ENCODE results near the gene EMILIN3. TPM values are rescaled to one million over a fixed set of nuclear protein-coding genes. Genes with fewer than 3 reads are reported as not detected.

Gene EMILIN3
- total and polyA plus RNA-seq, 4 donors, result 0.38 to 0.72 (median 0.39) TPM; not detected in 1

GRCh38 chr20:41371371-41371770 is 4.8 kb upstream of the EMILIN3 start:
- no peak overlapping the region for H3K4me3 ChIP-seq (ENCODE audit: low read length in 2 of 2)
- no peak for DNase-seq
- H3K36me3 ChIP-seq (ENCODE audit: control insufficient read depth in 1 of 2, insufficient read depth in 2 of 2, low read length in 1 of 2), result no peaks in the 10 kb centered on the region
- intact Hi-C loops (cut with DNase I), result no loop called here
- 95 to 97% methylated on average over 4 of the region's 4 CpGs for WGBS, 2 donors
- ATAC-seq (ENCODE audit: low FRiP score), result no peak
- no peaks in the 10 kb centered on the region for H3K9me3 ChIP-seq (ENCODE audit: control insufficient read depth, low read length)
- H3K4me1 ChIP-seq (ENCODE audit: control insufficient read depth in 1 of 2, insufficient read depth in 2 of 2, low read length in 2 of 2), result no peaks in the 10 kb centered on the region
- no peak overlapping the region for H3K27ac ChIP-seq (ENCODE audit: low read depth in 1 of 2, low read length in 2 of 2)
- no peaks in the 10 kb centered on the region for H3K27me3 ChIP-seq (ENCODE audit: control insufficient read depth in 1 of 2, insufficient read depth in 2 of 2, low read length in 1 of 2)

- ATAC-seq (ENCODE audit: low FRiP score) (no peak), DNase-seq (no peak)
- intact Hi-C loops (cut with DNase I), result no loop called here
- H3K27ac ChIP-seq (ENCODE audit: low read depth in 1 of 2, low read length in 2 of 2), result no peak overlapping the region
- WGBS, 2 donors, result 93 to 96% methylated on average over 5 of the region's 5 CpGs
- H3K4me1 ChIP-seq (ENCODE audit: control insufficient read depth in 1 of 2, insufficient read depth in 2 of 2, low read length in 2 of 2), result no peaks in the 10 kb centered on the region
- H3K9me3 ChIP-seq (ENCODE audit: control insufficient read depth, low read length), result no peaks in the 10 kb centered on the region
- H3K27me3 ChIP-seq (ENCODE audit: control insufficient read depth in 1 of 2, insufficient read depth in 2 of 2, low read length in 1 of 2), result no peaks in the 10 kb centered on the region
- H3K36me3 ChIP-seq (ENCODE audit: control insufficient read depth in 1 of 2, insufficient read depth in 2 of 2, low read length in 1 of 2), result no peaks in the 10 kb centered on the region
- no peak overlapping the region for H3K4me3 ChIP-seq (ENCODE audit: low read length in 2 of 2)
Observed at GRCh38 chr20:41370176-41370575, 3.6 kb upstream of the EMILIN3 start.

- no peaks in the 10 kb centered on the region for H3K4me1 ChIP-seq (ENCODE audit: control insufficient read depth in 1 of 2, insufficient read depth in 2 of 2, low read length in 2 of 2)
- DNase-seq (no peak), ATAC-seq (ENCODE audit: low FRiP score) (no peak)
- WGBS, 2 donors, result 77 to 78% methylated on average over 2 of the region's 2 CpGs
- no peak overlapping the region for H3K27ac ChIP-seq (ENCODE audit: low read depth in 1 of 2, low read length in 2 of 2)
- no peaks in the 10 kb centered on the region for H3K36me3 ChIP-seq (ENCODE audit: control insufficient read depth in 1 of 2, insufficient read depth in 2 of 2, low read length in 1 of 2)
- H3K9me3 ChIP-seq (ENCODE audit: control insufficient read depth, low read length), result no peaks in the 10 kb centered on the region
- intact Hi-C loops (cut with DNase I), result no loop called here
- H3K27me3 ChIP-seq (ENCODE audit: control insufficient read depth in 1 of 2, insufficient read depth in 2 of 2, low read length in 1 of 2), result no peaks in the 10 kb centered on the region
- H3K4me3 ChIP-seq (ENCODE audit: low read length in 2 of 2), result no peak overlapping the region
Observed at GRCh38 chr20:41369673-41370072, 3.1 kb upstream of the EMILIN3 start.

GRCh38 chr20:41367956-41368355 is 1.3 kb upstream of the EMILIN3 start:
- H3K27me3 ChIP-seq (ENCODE audit: control insufficient read depth in 1 of 2, insufficient read depth in 2 of 2, low read length in 1 of 2), result no peaks in the 10 kb centered on the region
- WGBS, 2 donors, result 91 to 97% methylated on average over 3 of the region's 3 CpGs

GRCh38 chr20:41367393-41367695 is 726 bp upstream of the EMILIN3 start:
- Histone ChIP-seq H3K4me3 (ENCODE audit: low read length in 2 of 2) (no peak overlapping the region), H3K27ac (ENCODE audit: low read depth in 1 of 2, low read length in 2 of 2) (no peak overlapping the region), H3K36me3 (ENCODE audit: control insufficient read depth in 1 of 2, insufficient read depth in 2 of 2, low read length in 1 of 2) (no peaks in the 10 kb centered on the region), H3K9me3 (ENCODE audit: control insufficient read depth, low read length) (no peaks in the 10 kb centered on the region), H3K27me3 (ENCODE audit: control insufficient read depth in 1 of 2, insufficient read depth in 2 of 2, low read length in 1 of 2) (no peaks in the 10 kb centered on the region), H3K4me1 (ENCODE audit: control insufficient read depth in 1 of 2, insufficient read depth in 2 of 2, low read length in 2 of 2) (no peaks in the 10 kb centered on the region)
- WGBS, 2 donors, result 90 to 92% methylated on average over 13 of the region's 13 CpGs
- intact Hi-C loops (cut with DNase I), result no loop called here
- no peak for DNase-seq
- ATAC-seq (ENCODE audit: low FRiP score), result no peak

More at GRCh38 chr20:41367956-41368355, 1.3 kb upstream of the EMILIN3 start:
- no peak overlapping the region for H3K4me3 ChIP-seq (ENCODE audit: low read length in 2 of 2)
- H3K36me3 ChIP-seq (ENCODE audit: control insufficient read depth in 1 of 2, insufficient read depth in 2 of 2, low read length in 1 of 2), result no peaks in the 10 kb centered on the region
- H3K9me3 ChIP-seq (ENCODE audit: control insufficient read depth, low read length), result no peaks in the 10 kb centered on the region
- intact Hi-C loops (cut with DNase I), result no loop called here
- no peak for ATAC-seq (ENCODE audit: low FRiP score)
- no peak overlapping the region for H3K27ac ChIP-seq (ENCODE audit: low read depth in 1 of 2, low read length in 2 of 2)
- no peaks in the 10 kb centered on the region for H3K4me1 ChIP-seq (ENCODE audit: control insufficient read depth in 1 of 2, insufficient read depth in 2 of 2, low read length in 2 of 2)
- DNase-seq, result no peak

GRCh38 chr20:41365777-41366545 is 657 bp downstream of the EMILIN3 start:
- Histone ChIP-seq H3K27ac (ENCODE audit: low read depth in 1 of 2, low read length in 2 of 2) (no peak overlapping the region), H3K27me3 (ENCODE audit: control insufficient read depth in 1 of 2, insufficient read depth in 2 of 2, low read length in 1 of 2) (no peaks in the 10 kb centered on the region), H3K9me3 (ENCODE audit: control insufficient read depth, low read length) (no peaks in the 10 kb centered on the region), H3K4me3 (ENCODE audit: low read length in 2 of 2) (peak overlapping the region; percentile 22 to 33), H3K36me3 (ENCODE audit: control insufficient read depth in 1 of 2, insufficient read depth in 2 of 2, low read length in 1 of 2) (no peaks in the 10 kb centered on the region), H3K4me1 (ENCODE audit: control insufficient read depth in 1 of 2, insufficient read depth in 2 of 2, low read length in 2 of 2) (no peaks in the 10 kb centered on the region)
- intact Hi-C loops (cut with DNase I), result no loop called here
- DNase-seq (peak in 1 of 2 donors; percentile 38), ATAC-seq (ENCODE audit: low FRiP score) (no peak)
- WGBS, 2 donors, result 1% methylated on average over 52 to 76 of the region's 76 CpGs

- ATAC-seq (ENCODE audit: low FRiP score) (no peak), DNase-seq (no peak)
- no peaks in the 10 kb centered on the region for H3K36me3 ChIP-seq (ENCODE audit: control insufficient read depth in 1 of 2, insufficient read depth in 2 of 2, low read length in 1 of 2)
- H3K4me1 ChIP-seq (ENCODE audit: control insufficient read depth in 1 of 2, insufficient read depth in 2 of 2, low read length in 2 of 2), result no peaks in the 10 kb centered on the region
- WGBS, 2 donors, result 89% methylated on average over 19 of the region's 19 CpGs
- H3K9me3 ChIP-seq (ENCODE audit: control insufficient read depth, low read length), result no peaks in the 10 kb centered on the region
- H3K27ac ChIP-seq (ENCODE audit: low read depth in 1 of 2, low read length in 2 of 2), result no peak overlapping the region
- H3K27me3 ChIP-seq (ENCODE audit: control insufficient read depth in 1 of 2, insufficient read depth in 2 of 2, low read length in 1 of 2), result no peaks in the 10 kb centered on the region
- H3K4me3 ChIP-seq (ENCODE audit: low read length in 2 of 2), result no peak overlapping the region
- intact Hi-C loops (cut with DNase I), result no loop called here
Observed at GRCh38 chr20:41364967-41365765, 1.5 kb downstream of the EMILIN3 start.

GRCh38 chr20:41364236-41364855 is 2.3 kb downstream of the EMILIN3 start:
- H3K27me3 ChIP-seq (ENCODE audit: control insufficient read depth in 1 of 2, insufficient read depth in 2 of 2, low read length in 1 of 2), result no peaks in the 10 kb centered on the region
- H3K27ac ChIP-seq (ENCODE audit: low read depth in 1 of 2, low read length in 2 of 2), result no peak overlapping the region
- intact Hi-C loops (cut with DNase I), result no loop called here
- no peak for DNase-seq
- H3K4me1 ChIP-seq (ENCODE audit: control insufficient read depth in 1 of 2, insufficient read depth in 2 of 2, low read length in 2 of 2), result no peaks in the 10 kb centered on the region
- 93% methylated on average over 13 of the region's 13 CpGs for WGBS, 2 donors
- H3K36me3 ChIP-seq (ENCODE audit: control insufficient read depth in 1 of 2, insufficient read depth in 2 of 2, low read length in 1 of 2), result no peaks in the 10 kb centered on the region
- H3K4me3 ChIP-seq (ENCODE audit: low read length in 2 of 2), result no peak overlapping the region
- no peaks in the 10 kb centered on the region for H3K9me3 ChIP-seq (ENCODE audit: control insufficient read depth, low read length)
- peak; percentile 16 for ATAC-seq (ENCODE audit: low FRiP score)

Measured in aorta (tissue), 5 donors.